Panc1 (cell line): ENCODE results near the gene UCHL5.

ENCODE experiments used
- POLR2AphosphoS5 ChIP-seq: IDR thresholded peaks from 2 replicates; pipeline ENCODE4 v1.6.1; 2012; ENCODE audit warnings: mild to moderate bottlenecking, low read depth, low read length, moderate library complexity
- SIN3A ChIP-seq: IDR thresholded peaks from 2 replicates; pipeline ENCODE4 v1.6.1; 2012; ENCODE audit warnings: low read depth, mild to moderate bottlenecking, low read length, moderate library complexity, borderline replicate concordance; ENCODE audit not compliant: insufficient read depth
- TF ChIP-seq, protein P1 (sequence below): fragments of 450-650 bp; IDR thresholded peaks from 2 replicates; pipeline ENCODE4 v1.5.1; 2017; ENCODE audit warnings: mild to moderate bottlenecking
- TF ChIP-seq, protein P2 (sequence below), 2 experiments: IDR thresholded peaks; 2 replicates each; pipeline ENCODE4 v1.6.1; 2011 to 2012; ENCODE audit warnings: low read depth in 2 of 2, control low read depth in 1 of 2, low read length in 1 of 2, mild to moderate bottlenecking in 1 of 2, moderate library complexity in 1 of 2; ENCODE audit not compliant: insufficient read depth in 1 of 2

DNA sequence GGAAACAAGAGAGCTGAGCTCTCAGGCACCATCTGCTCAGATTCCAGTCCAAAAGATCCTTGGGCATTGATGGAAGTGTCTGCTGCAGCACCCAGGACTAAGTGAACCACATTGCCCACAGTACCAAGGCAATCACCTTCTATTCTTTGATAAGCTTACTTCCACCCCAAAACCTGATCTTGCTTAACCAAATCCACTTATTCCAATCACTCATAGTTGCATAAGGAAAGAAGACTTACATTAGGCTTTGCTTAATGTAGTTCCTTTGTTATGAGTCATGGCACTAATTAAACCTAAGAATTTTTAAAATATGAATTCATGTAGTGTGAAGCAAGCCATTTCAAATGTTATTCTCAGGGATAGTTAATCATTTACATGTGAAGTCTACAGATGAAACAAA is 84.5 kb downstream of the UCHL5 start:
- TF ChIP-seq SIN3A (no peak), POLR2AphosphoS5 (no peak)
- TF ChIP-seq, protein P1, sequence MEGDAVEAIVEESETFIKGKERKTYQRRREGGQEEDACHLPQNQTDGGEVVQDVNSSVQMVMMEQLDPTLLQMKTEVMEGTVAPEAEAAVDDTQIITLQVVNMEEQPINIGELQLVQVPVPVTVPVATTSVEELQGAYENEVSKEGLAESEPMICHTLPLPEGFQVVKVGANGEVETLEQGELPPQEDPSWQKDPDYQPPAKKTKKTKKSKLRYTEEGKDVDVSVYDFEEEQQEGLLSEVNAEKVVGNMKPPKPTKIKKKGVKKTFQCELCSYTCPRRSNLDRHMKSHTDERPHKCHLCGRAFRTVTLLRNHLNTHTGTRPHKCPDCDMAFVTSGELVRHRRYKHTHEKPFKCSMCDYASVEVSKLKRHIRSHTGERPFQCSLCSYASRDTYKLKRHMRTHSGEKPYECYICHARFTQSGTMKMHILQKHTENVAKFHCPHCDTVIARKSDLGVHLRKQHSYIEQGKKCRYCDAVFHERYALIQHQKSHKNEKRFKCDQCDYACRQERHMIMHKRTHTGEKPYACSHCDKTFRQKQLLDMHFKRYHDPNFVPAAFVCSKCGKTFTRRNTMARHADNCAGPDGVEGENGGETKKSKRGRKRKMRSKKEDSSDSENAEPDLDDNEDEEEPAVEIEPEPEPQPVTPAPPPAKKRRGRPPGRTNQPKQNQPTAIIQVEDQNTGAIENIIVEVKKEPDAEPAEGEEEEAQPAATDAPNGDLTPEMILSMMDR: no peak
- TF ChIP-seq, protein P2, sequence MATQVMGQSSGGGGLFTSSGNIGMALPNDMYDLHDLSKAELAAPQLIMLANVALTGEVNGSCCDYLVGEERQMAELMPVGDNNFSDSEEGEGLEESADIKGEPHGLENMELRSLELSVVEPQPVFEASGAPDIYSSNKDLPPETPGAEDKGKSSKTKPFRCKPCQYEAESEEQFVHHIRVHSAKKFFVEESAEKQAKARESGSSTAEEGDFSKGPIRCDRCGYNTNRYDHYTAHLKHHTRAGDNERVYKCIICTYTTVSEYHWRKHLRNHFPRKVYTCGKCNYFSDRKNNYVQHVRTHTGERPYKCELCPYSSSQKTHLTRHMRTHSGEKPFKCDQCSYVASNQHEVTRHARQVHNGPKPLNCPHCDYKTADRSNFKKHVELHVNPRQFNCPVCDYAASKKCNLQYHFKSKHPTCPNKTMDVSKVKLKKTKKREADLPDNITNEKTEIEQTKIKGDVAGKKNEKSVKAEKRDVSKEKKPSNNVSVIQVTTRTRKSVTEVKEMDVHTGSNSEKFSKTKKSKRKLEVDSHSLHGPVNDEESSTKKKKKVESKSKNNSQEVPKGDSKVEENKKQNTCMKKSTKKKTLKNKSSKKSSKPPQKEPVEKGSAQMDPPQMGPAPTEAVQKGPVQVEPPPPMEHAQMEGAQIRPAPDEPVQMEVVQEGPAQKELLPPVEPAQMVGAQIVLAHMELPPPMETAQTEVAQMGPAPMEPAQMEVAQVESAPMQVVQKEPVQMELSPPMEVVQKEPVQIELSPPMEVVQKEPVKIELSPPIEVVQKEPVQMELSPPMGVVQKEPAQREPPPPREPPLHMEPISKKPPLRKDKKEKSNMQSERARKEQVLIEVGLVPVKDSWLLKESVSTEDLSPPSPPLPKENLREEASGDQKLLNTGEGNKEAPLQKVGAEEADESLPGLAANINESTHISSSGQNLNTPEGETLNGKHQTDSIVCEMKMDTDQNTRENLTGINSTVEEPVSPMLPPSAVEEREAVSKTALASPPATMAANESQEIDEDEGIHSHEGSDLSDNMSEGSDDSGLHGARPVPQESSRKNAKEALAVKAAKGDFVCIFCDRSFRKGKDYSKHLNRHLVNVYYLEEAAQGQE (IDR thresholded peaks at IDR 0.05; ENCODE audit: insufficient read depth in 1 of 2, low read depth in 2 of 2, low read length in 1 of 2): no peak
